Progenitor cell of endocrine pancreas (in vitro differentiated cells): ENCODE results near the gene KRTAP10-1. TPM values are rescaled to one million over a fixed set of nuclear protein-coding genes. Genes with fewer than 3 reads are reported as not detected.

Source experiments
- DNase-seq: peaks from one replicate; pipeline ENCODE4 v3.0.0; 2021; ENCODE audit warnings: low spot score; ENCODE audit not compliant: unreplicated experiment
- H3K27ac Mint-ChIP-seq: 2 replicates; pipeline ENCODE4 v1.8.0; 2021; ENCODE audit warnings: mild to moderate bottlenecking, moderate library complexity, mixed read lengths
- H3K27me3 Mint-ChIP-seq: 2 replicates; pipeline ENCODE4 v1.8.0; 2021; ENCODE audit warnings: mixed read lengths
- H3K36me3 Mint-ChIP-seq: 2 replicates; pipeline ENCODE4 v1.8.0; 2022; ENCODE audit warnings: mixed read lengths; ENCODE audit not compliant: insufficient read depth
- H3K4me1 Mint-ChIP-seq: 2 replicates; pipeline ENCODE4 v1.8.0; 2021; ENCODE audit warnings: low read depth, mixed read lengths
- H3K4me3 Mint-ChIP-seq: 2 replicates; pipeline ENCODE4 v1.8.0; 2021; ENCODE audit warnings: low read depth, mild to moderate bottlenecking, moderate library complexity, mixed read lengths
- H3K9me3 Mint-ChIP-seq: 2 replicates; pipeline ENCODE4 v1.8.0; 2021; ENCODE audit warnings: low read depth, mixed read lengths
- CTCF ChIP-seq: fragments of 200-600 bp; sonication (generic); IDR thresholded peaks from one replicate; pipeline ENCODE4 v1.5.0; 2021; ENCODE audit warnings: antibody characterized with exemption, mild to moderate bottlenecking; ENCODE audit not compliant: unreplicated experiment
- total RNA-seq: library from RNA; stranded (reverse); gene quantifications from 2 replicates; pipeline ENCODE4 v1.2.1, GENCODE V29; 2021

Gene KRTAP10-1
- total RNA-seq, 1 donor from 2014 or later: not detected

- Mint-ChIP-seq H3K4me3 (no peak overlapping the region), H3K36me3 (peaks cover 4% of the 10 kb centered on the region), H3K27ac (peak overlapping the region; percentile 80), H3K9me3 (peaks cover 18% of the 10 kb centered on the region), H3K27me3 (peaks cover 7% of the 10 kb centered on the region), H3K4me1 (peaks cover 16% of the 10 kb centered on the region)
- no peak for TF ChIP-seq CTCF
- peak; percentile 7 for DNase-seq
Measured at GRCh38 chr21:44549525-44550211, 9.7 kb upstream of the KRTAP10-1 start.

GRCh38 chr21:44548922-44549321, 8.9 kb upstream of the KRTAP10-1 start:
- DNase-seq: peak; percentile 6
- Mint-ChIP-seq H3K9me3 (peaks cover 18% of the 10 kb centered on the region), H3K27me3 (peaks cover 6% of the 10 kb centered on the region), H3K4me3 (no peak overlapping the region), H3K4me1 (peaks cover 16% of the 10 kb centered on the region), H3K36me3 (peaks cover 4% of the 10 kb centered on the region), H3K27ac (peak overlapping the region; percentile 80)
- TF ChIP-seq CTCF: no peak

- H3K4me1 Mint-ChIP-seq: peaks cover 16% of the 10 kb centered on the region
- DNase-seq: no peak
- H3K27me3 Mint-ChIP-seq: peaks cover 6% of the 10 kb centered on the region
- no peak overlapping the region for H3K4me3 Mint-ChIP-seq
- no peak for TF ChIP-seq CTCF
- H3K27ac Mint-ChIP-seq: peak overlapping the region; percentile 80
- peaks cover 18% of the 10 kb centered on the region for H3K9me3 Mint-ChIP-seq
- H3K36me3 Mint-ChIP-seq: peaks cover 4% of the 10 kb centered on the region
Measured at GRCh38 chr21:44548381-44548780, 8.4 kb upstream of the KRTAP10-1 start.

GRCh38 chr21:44547656-44548331, 7.8 kb upstream of the KRTAP10-1 start:
- no peak overlapping the region for H3K4me3 Mint-ChIP-seq
- peaks cover 1% of the 10 kb centered on the region for H3K27me3 Mint-ChIP-seq
- DNase-seq: peak; percentile 2
- peaks cover 16% of the 10 kb centered on the region for H3K4me1 Mint-ChIP-seq
- H3K36me3 Mint-ChIP-seq: peaks cover 4% of the 10 kb centered on the region
- no peak for TF ChIP-seq CTCF
- peaks cover 18% of the 10 kb centered on the region for H3K9me3 Mint-ChIP-seq
- H3K27ac Mint-ChIP-seq: no peak overlapping the region

GRCh38 chr21:44544566-44544965, 4.6 kb upstream of the KRTAP10-1 start:
- H3K9me3 Mint-ChIP-seq: peaks cover 18% of the 10 kb centered on the region
- no peak for DNase-seq

More at GRCh38 chr21:44544566-44544965, 4.6 kb upstream of the KRTAP10-1 start:
- Mint-ChIP-seq H3K4me1 (peaks cover 14% of the 10 kb centered on the region), H3K27ac (no peak overlapping the region), H3K27me3 (no peaks in the 10 kb centered on the region), H3K4me3 (no peak overlapping the region), H3K36me3 (peaks cover 4% of the 10 kb centered on the region)
- TF ChIP-seq CTCF: no peak
